Esophagus squamous epithelium (tissue), 4 donors: ENCODE data around the gene C2orf92.

Experiments used
- POLR2A ChIP-seq, 4 donors: fragments of 450-650 bp; IDR thresholded peaks; one replicate each; pipeline ENCODE4 v1.6.1; 2017; ENCODE audit warnings: antibody characterized with exemption in 4 of 4, mild to moderate bottlenecking in 4 of 4, moderate library complexity in 3 of 4
- TF ChIP-seq, protein P1 (sequence below), 6 experiments: fragments of 450-650 bp in 4 of 6; fragments of 200-600 bp in 2 of 6; sonication (generic) in 2 of 6; IDR thresholded peaks; one replicate each; pipeline ENCODE4 v1.5.1; 2016 to 2019; ENCODE audit warnings: antibody characterized with exemption in 6 of 6, mild to moderate bottlenecking in 4 of 6, moderate library complexity in 4 of 6

DNA sequence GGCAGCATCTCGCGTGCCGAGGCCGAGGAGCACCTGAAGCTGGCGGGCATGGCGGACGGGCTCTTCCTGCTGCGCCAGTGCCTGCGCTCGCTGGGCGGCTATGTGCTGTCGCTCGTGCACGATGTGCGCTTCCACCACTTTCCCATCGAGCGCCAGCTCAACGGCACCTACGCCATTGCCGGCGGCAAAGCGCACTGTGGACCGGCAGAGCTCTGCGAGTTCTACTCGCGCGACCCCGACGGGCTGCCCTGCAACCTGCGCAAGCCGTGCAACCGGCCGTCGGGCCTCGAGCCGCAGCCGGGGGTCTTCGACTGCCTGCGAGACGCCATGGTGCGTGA lies 54.5 kb downstream of the C2orf92 start:
- TF ChIP-seq, protein P1, sequence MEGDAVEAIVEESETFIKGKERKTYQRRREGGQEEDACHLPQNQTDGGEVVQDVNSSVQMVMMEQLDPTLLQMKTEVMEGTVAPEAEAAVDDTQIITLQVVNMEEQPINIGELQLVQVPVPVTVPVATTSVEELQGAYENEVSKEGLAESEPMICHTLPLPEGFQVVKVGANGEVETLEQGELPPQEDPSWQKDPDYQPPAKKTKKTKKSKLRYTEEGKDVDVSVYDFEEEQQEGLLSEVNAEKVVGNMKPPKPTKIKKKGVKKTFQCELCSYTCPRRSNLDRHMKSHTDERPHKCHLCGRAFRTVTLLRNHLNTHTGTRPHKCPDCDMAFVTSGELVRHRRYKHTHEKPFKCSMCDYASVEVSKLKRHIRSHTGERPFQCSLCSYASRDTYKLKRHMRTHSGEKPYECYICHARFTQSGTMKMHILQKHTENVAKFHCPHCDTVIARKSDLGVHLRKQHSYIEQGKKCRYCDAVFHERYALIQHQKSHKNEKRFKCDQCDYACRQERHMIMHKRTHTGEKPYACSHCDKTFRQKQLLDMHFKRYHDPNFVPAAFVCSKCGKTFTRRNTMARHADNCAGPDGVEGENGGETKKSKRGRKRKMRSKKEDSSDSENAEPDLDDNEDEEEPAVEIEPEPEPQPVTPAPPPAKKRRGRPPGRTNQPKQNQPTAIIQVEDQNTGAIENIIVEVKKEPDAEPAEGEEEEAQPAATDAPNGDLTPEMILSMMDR (IDR thresholded peaks at IDR 0.05), result no peak
- TF ChIP-seq POLR2A (IDR thresholded peaks at IDR 0.05), result no peak
